ENCODE measurements around the gene OVCA2.

OVCA2 gene

GRCh38 chr17:2022647-2023240 lies 19.1 kb upstream of the OVCA2 start:
- Mint-ChIP-seq H3K9me3 (no peaks in the 10 kb centered on the region), H3K27me3 (ENCODE audit: low read depth) (peaks cover 66% of the 10 kb centered on the region), H3K4me3 (no peak overlapping the region), H3K4me1 (ENCODE audit: low read depth) (peaks cover 8% of the 10 kb centered on the region), H3K27ac (no peak overlapping the region), H3K36me3 (ENCODE audit: low read depth) (peaks cover 4% of the 10 kb centered on the region)
- DNase-seq (ENCODE audit: low spot score), result no peak

- no peak for DNase-seq (ENCODE audit: low spot score)
- Mint-ChIP-seq H3K4me3 (no peak overlapping the region), H3K9me3 (no peaks in the 10 kb centered on the region), H3K36me3 (ENCODE audit: low read depth) (peaks cover 4% of the 10 kb centered on the region), H3K27ac (no peak overlapping the region), H3K27me3 (ENCODE audit: low read depth) (peaks cover 68% of the 10 kb centered on the region), H3K4me1 (ENCODE audit: low read depth) (peaks cover 8% of the 10 kb centered on the region)
Observed at GRCh38 chr17:2023256-2023655, 18.6 kb upstream of the OVCA2 start.

GRCh38 chr17:2023692-2024571 lies 17.9 kb upstream of the OVCA2 start:
- peaks cover 70% of the 10 kb centered on the region for H3K27me3 Mint-ChIP-seq (ENCODE audit: low read depth)
- peaks cover 8% of the 10 kb centered on the region for H3K4me1 Mint-ChIP-seq (ENCODE audit: low read depth)
- no peak for DNase-seq (ENCODE audit: low spot score)
- H3K27ac Mint-ChIP-seq, result no peak overlapping the region
- H3K9me3 Mint-ChIP-seq, result no peaks in the 10 kb centered on the region
- H3K4me3 Mint-ChIP-seq, result peak overlapping the region; percentile 50
- peaks cover 4% of the 10 kb centered on the region for H3K36me3 Mint-ChIP-seq (ENCODE audit: low read depth)

GRCh38 chr17:2024572-2025219 lies 17.1 kb upstream of the OVCA2 start:
- Mint-ChIP-seq H3K4me1 (ENCODE audit: low read depth) (peaks cover 10% of the 10 kb centered on the region), H3K27ac (no peak overlapping the region), H3K36me3 (ENCODE audit: low read depth) (peaks cover 4% of the 10 kb centered on the region), H3K9me3 (no peaks in the 10 kb centered on the region), H3K4me3 (peak overlapping the region; percentile 15), H3K27me3 (ENCODE audit: low read depth) (peaks cover 66% of the 10 kb centered on the region)
- no peak for DNase-seq (ENCODE audit: low spot score)

GRCh38 chr17:2025220-2025621 lies 16.6 kb upstream of the OVCA2 start, which contains the start of gene RTN4RL1:
Gene RTN4RL1 (minus strand): TSS chr17:2025334. CDS start chr17:2024865, 469 bp downstream.
- DNase-seq (ENCODE audit: low spot score), result peak; percentile 62
- peaks cover 61% of the 10 kb centered on the region for H3K27me3 Mint-ChIP-seq (ENCODE audit: low read depth)
- H3K36me3 Mint-ChIP-seq (ENCODE audit: low read depth), result peaks cover 4% of the 10 kb centered on the region
- no peaks in the 10 kb centered on the region for H3K9me3 Mint-ChIP-seq
- peak within 1 kb of the TSS; percentile 73 for H3K4me3 Mint-ChIP-seq
- H3K4me1 Mint-ChIP-seq (ENCODE audit: low read depth), result peaks cover 10% of the 10 kb centered on the region
- no peak within 1 kb of the TSS for H3K27ac Mint-ChIP-seq

GRCh38 chr17:2025622-2026309 lies 16.1 kb upstream of the OVCA2 start:
- peaks cover 4% of the 10 kb centered on the region for H3K36me3 Mint-ChIP-seq (ENCODE audit: low read depth)
- H3K27ac Mint-ChIP-seq, result no peak overlapping the region
- H3K4me3 Mint-ChIP-seq, result peak overlapping the region; percentile 73
- DNase-seq (ENCODE audit: low spot score), result no peak
- H3K27me3 Mint-ChIP-seq (ENCODE audit: low read depth), result peaks cover 58% of the 10 kb centered on the region
- H3K4me1 Mint-ChIP-seq (ENCODE audit: low read depth), result peaks cover 13% of the 10 kb centered on the region
- no peaks in the 10 kb centered on the region for H3K9me3 Mint-ChIP-seq

GRCh38 chr17:2027528-2028233 lies 14.1 kb upstream of the OVCA2 start:
- Mint-ChIP-seq H3K27ac (no peak overlapping the region), H3K36me3 (ENCODE audit: low read depth) (peaks cover 4% of the 10 kb centered on the region), H3K27me3 (ENCODE audit: low read depth) (peaks cover 47% of the 10 kb centered on the region), H3K9me3 (no peaks in the 10 kb centered on the region), H3K4me3 (no peak overlapping the region), H3K4me1 (ENCODE audit: low read depth) (peaks cover 15% of the 10 kb centered on the region)
- DNase-seq (ENCODE audit: low spot score), result no peak

GRCh38 chr17:2028234-2028614 lies 13.6 kb upstream of the OVCA2 start:
- Mint-ChIP-seq H3K27ac (no peak overlapping the region), H3K4me1 (ENCODE audit: low read depth) (peaks cover 15% of the 10 kb centered on the region), H3K27me3 (ENCODE audit: low read depth) (peaks cover 42% of the 10 kb centered on the region), H3K4me3 (no peak overlapping the region), H3K9me3 (no peaks in the 10 kb centered on the region), H3K36me3 (ENCODE audit: low read depth) (peaks cover 4% of the 10 kb centered on the region)
- no peak for DNase-seq (ENCODE audit: low spot score)

GRCh38 chr17:2028737-2029136 lies 13.1 kb upstream of the OVCA2 start:
- Mint-ChIP-seq H3K4me3 (no peak overlapping the region), H3K4me1 (ENCODE audit: low read depth) (peaks cover 15% of the 10 kb centered on the region), H3K27me3 (ENCODE audit: low read depth) (peaks cover 38% of the 10 kb centered on the region), H3K27ac (no peak overlapping the region), H3K36me3 (ENCODE audit: low read depth) (peaks cover 4% of the 10 kb centered on the region), H3K9me3 (no peaks in the 10 kb centered on the region)
- DNase-seq (ENCODE audit: low spot score), result no peak

GRCh38 chr17:2029911-2030778 lies 11.7 kb upstream of the OVCA2 start, which contains the start of gene DPH1:
Gene DPH1 (plus strand): TSS chr17:2030153. CDS start chr17:2030170, 17 bp downstream.
- DNase-seq (ENCODE audit: low spot score), result peak; percentile 87
- H3K4me3 Mint-ChIP-seq, result peak within 1 kb of the TSS; percentile 97
- peak within 1 kb of the TSS; percentile 81 for H3K27ac Mint-ChIP-seq
- peaks cover 35% of the 10 kb centered on the region for H3K27me3 Mint-ChIP-seq (ENCODE audit: low read depth)
- peaks cover 4% of the 10 kb centered on the region for H3K36me3 Mint-ChIP-seq (ENCODE audit: low read depth)
- H3K9me3 Mint-ChIP-seq, result no peaks in the 10 kb centered on the region
- H3K4me1 Mint-ChIP-seq (ENCODE audit: low read depth), result peaks cover 14% of the 10 kb centered on the region

- Mint-ChIP-seq H3K36me3 (ENCODE audit: low read depth) (peaks cover 4% of the 10 kb centered on the region), H3K27ac (peak overlapping the region; percentile 81), H3K27me3 (ENCODE audit: low read depth) (peaks cover 30% of the 10 kb centered on the region), H3K4me3 (peak overlapping the region; percentile 97), H3K4me1 (ENCODE audit: low read depth) (peaks cover 14% of the 10 kb centered on the region), H3K9me3 (no peaks in the 10 kb centered on the region)
- peak; percentile 54 for DNase-seq (ENCODE audit: low spot score)
Observed at GRCh38 chr17:2030779-2031163, 11.1 kb upstream of the OVCA2 start.

GRCh38 chr17:2033153-2033552 lies 8.7 kb upstream of the OVCA2 start:
- DNase-seq (ENCODE audit: low spot score), result no peak
- Mint-ChIP-seq H3K36me3 (ENCODE audit: low read depth) (peaks cover 7% of the 10 kb centered on the region), H3K27me3 (ENCODE audit: low read depth) (peaks cover 9% of the 10 kb centered on the region), H3K27ac (no peak overlapping the region), H3K9me3 (no peaks in the 10 kb centered on the region), H3K4me1 (ENCODE audit: low read depth) (peaks cover 9% of the 10 kb centered on the region), H3K4me3 (no peak overlapping the region)
